HTR-8/SVneo (cell line): ENCODE measurements around the gene CARMIL3.

Experiments used
- DNase-seq: peaks from one replicate; pipeline ENCODE4 v3.0.0; 2011; ENCODE audit warnings: low spot score, mixed read lengths; ENCODE audit not compliant: insufficient read length
- FAIRE-seq: peaks from 2 replicates; lab custom pipeline; 2011; peaks lifted over from hg19 to GRCh38; lab: Jason Lieb, UNC

Gene CARMIL3

DNA sequence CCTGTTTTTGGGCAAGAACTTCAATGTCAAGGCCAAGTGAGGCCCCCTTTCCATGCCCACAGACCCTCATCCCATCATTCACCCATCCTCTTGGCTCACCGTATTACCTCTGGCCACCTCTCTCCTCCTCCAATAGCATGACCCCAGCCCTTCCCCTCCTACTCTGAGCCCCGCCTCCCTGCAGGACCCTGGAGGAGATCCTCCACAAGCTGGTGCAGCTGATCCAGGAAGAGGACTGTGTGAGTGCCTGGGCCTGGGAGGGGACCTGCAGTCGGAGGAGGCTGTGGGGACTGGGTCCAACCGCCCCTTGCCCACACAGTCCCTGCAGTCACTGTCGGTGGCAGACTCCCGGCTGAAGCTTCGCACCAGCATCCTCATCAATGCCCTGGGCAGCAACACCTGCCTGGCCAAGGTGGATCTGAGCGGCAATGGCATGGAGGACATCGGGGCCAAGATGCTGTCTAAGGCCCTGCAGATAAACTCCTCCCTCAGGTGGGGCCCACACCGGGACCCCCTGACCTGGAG is 7.2 kb downstream of the CARMIL3 start:
- FAIRE-seq (no peak), DNase-seq (no peak)

DNA sequence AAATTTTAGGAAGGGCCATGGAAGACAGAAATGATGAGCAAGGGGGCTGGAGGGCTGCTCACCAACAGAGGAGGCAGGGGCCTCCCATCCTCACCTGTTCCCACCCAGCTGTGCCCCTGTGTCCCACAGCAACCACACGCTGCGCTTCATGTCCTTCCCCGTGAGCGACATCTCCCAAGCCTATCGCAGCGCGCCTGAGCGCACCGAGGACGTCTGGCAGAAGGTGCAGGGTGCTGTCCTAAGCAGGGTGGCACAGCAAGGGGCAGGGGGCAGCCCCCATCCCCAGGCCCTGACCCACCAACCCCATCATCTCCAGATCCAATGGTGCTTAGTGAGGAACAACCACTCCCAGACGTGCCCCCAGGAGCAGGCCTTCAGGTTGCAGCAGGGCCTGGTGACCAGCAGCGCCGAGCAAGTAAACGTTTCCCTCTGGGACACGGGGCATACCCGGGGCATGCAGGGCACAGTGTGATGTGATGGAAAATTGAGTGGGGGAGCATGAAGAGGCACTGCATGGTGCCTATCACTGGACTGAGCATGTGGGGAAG is 8.1 kb downstream of the CARMIL3 start:
- FAIRE-seq (no peak), DNase-seq (no peak)

DNA sequence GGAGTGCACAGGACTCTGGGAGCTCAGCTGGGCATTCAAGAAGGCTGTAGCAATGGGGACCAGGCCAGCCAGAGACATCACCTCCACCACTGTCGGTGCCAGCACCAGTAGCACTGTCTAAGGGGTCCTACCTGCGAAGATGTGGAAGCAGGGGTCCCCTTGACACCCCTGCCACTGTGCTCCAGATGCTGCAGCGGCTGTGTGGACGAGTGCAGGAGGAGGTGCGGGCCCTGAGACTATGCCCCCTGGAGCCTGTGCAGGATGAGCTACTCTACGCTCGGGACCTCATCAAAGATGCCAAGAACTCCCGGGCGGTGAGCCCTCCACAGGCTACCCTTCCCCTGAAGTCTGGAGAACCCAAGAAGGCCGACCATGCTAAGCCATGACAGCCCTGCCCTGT is 8.6 kb downstream of the CARMIL3 start:
- FAIRE-seq (no peak), DNase-seq (no peak)

DNA sequence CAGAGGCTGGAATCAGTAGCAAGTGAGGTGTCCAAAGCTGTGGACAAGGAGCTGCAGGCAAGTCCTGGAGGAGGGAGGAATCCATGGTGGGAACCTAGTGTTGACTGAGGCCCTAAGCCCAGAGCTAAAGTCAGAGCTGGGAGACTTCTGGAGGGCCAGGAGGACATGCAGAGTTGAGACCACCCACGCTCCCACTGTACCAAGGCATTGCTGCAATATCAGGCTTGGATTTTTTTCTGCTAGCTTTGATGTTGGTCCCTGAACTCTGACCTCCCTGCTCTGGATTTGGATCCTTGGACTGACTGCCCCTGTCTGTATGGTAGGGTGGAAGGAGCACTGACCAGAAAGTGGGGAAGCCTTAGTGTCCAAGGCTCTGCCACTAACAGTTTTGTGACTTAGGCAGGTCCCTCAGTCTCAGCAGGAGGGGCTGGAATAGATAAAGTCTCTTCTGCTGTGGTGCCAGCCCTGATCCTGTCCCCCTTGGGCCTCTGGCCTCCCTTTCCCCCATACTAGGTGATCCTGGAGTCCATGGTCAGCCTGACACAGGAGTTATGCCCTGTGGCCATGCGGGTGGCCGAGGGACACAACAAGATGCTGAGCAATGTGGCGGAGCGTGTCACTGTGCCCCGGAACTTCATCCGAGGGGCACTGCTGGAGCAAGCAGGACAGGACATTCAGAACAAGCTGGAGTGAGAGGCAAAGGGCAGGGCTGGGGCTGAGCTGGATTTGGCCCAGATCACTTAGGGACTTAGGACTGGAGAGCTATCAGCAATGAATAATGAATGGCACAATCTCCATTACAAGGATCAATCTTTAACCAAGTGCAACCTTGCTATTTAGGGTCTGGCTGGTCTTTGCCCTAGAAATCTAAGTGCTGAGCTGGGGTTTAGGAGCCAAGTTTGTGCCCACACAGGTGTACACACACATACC is 9.4 kb downstream of the CARMIL3 start:
- FAIRE-seq (no peak), DNase-seq (no peak)

DNA sequence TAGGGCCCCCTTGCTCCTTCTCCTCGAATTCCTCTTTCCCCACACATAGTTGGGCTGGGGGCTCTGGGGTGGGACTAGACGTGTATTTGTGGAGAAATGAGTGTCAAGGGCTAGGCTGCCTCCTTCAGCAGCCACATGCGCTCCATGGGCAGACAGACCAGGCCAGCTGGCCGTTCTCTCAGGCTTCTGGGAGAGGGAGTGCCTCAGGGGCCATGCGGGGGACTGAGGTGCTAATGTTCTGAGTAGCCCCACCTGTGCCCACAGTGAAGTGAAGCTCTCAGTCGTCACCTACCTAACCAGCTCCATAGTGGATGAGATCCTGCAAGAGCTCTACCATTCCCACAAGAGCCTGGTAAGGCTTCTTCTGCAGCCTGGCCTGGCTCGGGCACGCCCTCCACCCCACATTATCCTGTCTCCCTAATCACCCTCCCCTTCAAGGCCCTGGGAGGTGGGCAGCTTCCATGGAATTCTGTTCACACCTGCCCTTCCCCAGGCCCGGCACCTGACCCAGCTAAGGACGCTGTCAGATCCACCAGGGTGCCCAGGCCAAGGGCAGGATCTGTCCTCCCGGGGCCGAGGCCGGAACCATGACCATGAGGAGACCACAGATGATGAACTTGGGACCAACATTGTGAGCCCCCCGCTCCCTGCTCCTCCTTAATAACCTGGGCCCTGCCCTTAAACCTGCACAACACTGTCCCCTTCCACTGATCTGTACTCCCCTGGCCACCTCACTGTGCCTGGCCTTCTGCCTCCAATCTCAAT is 10.6 kb downstream of the CARMIL3 start:
- FAIRE-seq (no peak), DNase-seq (no peak)

DNA sequence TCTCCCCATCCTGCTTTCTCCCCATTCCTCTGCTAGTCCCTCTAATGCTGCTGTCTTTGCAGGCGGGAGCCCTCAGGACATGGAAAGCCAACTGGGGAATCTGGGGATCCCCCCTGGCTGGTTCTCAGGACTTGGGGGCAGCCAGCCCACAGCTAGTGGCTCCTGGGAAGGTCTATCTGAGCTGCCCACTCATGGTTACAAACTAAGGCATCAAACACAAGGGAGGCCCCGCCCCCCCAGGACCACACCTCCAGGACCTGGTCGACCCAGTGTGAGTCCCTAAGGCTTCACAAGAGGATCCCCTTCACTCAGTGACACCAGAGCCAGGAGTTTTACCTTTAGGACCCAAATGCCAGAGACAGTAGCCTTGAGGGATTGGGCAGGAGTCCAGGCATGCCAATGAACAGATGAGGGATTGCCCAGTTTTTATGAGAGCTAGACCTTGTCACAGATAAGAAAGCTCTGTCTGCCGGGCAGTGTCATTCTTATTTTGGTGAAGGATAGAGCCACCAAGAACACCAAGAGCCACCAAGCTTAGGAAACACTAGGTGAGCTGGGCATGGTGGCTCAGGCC is 11.5 kb downstream of the CARMIL3 start:
- FAIRE-seq (no peak), DNase-seq (no peak)

DNA sequence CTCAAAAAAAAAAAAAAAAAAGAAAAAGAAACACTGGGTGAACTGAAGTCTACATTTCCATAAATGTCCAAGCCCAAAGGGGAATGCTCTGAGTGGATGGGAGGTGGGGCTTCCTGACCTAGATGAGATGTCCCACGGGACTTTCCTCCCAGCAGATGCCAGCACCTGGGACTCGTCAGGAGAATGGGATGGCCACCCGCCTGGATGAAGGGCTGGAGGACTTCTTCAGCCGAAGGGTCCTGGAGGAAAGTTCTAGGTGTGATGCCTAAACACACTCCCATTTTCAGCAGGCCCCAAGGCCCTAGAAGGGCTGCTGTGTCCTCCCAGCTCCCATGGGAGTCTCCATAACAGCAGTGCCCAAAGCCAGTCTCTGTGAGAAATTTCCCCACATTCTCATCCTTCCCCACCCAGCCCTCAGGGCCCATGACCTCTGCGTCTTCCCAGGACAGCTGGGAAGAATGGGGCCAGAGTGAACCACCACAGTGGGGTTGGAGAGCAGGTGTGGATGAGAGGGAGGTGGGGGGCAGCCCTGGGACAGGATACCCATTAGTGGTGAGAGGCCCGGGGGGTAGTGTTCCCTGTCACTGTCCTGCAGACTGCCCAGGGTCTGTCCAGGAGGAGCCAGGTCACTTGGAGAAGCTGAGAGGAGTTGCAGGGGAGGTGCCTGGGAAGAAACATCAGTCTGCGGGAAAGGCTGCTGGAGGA is 12.4 kb downstream of the CARMIL3 start:
- FAIRE-seq (no peak), DNase-seq (no peak)

DNA sequence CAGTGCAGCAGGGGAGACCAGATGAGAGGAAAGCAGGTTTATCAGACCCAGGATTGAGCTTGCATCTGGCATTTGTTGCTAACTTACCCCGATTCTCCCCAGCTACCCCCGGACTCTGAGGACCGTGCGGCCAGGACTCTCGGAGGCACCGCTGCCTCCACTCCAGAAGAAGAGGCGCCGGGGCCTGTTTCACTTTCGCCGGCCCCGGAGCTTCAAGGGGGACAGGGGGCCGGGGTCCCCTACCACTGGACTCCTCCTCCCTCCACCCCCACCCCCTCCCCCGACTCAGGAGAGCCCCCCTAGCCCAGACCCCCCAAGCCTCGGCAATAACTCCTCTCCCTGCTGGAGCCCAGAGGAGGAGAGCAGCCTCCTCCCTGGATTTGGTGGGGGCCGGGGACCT is 13.0 kb downstream of the CARMIL3 start:
- FAIRE-seq (no peak), DNase-seq (no peak)

DNA sequence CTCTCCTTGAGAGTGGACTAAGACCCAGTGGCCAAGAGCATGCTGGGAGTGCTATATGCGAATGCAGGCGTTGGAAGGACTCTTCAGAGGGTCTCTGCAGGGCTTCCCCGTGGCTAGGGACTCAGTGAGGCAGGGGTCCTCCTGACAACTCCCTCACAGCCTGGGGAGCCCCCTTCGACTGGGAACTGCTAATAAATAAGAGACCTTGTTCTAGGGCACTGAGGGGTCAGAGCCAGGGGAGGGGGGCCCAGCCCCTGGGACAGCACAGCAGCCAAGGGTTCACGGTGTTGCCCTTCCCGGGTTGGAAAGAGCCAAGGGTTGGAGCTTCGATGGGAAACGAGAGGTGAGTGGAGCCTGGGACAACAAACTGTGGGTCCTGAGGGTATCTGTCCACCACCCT is 13.6 kb downstream of the CARMIL3 start:
- DNase-seq (no peak), FAIRE-seq (no peak)

DNA sequence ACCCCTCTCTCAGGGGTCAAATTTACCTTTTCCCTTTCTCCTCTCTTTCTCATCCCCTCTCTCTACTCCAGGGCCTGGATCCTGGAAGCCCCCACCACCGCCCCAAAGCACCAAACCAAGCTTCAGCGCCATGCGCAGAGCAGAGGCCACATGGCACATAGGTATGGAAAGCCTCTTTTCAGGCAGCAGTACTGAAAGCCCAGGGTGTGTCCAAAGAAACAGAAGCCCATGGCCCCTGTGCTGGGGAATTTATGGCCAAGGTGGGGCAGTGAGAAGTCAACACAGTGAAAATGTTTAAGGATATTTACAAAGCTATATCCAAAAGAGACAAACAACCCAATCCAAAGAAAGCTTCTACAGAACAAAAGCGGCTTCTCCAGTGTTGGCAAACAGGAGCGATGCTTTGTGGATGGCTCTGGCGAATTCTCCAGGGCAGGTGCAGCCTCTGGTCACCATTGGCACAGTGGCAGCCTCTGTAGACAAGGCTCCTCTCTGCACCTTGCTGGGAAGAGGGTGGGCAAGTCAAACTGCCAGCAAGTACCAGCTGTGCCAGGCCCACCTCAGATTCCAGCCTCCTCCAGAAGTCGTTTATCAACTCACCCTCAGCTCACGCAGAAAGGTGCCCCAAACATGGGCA is 14.8 kb downstream of the CARMIL3 start:
- no peak for DNase-seq
- FAIRE-seq = no peak

DNA sequence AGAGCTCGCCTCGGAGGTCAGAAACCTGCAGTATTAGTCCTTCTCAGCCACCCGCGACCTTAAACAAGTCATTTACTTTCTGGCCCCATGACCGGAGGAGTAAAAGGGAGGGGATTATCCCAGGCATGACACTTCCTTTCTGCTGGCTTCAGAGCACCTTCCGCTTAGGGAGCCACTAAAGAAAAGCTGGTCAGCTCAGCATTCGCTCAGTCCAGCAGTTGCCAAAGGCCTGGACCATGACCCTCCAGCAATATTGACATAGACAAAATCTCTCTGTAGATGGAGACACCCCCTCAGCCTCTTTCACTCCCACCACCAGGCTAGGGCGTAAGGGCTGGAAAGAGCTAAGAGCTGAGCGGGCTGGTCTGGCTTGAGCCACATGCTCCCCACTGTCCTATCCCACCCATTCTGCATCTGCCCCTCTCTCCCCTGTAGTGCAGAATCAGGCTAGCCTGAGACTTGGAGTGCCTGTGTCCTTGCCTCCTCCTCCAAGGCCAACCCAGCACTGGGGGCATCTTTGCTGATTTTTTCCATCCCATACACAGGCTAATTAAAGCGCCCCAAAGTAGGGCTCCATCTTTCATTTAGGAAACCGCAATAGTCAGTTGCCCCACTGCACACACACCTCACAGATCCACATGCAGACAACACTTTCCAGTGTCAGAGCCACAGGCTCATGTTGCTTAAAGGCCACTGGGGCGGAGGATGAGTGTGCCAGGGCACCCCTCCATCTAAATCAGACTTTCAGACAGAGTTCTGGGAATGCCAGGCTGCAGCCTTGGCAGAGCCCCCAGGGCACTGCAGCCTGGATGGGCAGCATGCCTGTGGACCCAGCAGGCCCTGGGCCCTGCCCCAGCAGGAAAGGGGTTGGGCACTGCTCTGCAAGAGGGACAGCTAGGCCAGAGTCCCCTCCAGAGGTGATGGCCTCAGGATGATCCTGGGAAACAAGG is 15.6 kb downstream of the CARMIL3 start:
- FAIRE-seq (no peak), DNase-seq (no peak)

DNA sequence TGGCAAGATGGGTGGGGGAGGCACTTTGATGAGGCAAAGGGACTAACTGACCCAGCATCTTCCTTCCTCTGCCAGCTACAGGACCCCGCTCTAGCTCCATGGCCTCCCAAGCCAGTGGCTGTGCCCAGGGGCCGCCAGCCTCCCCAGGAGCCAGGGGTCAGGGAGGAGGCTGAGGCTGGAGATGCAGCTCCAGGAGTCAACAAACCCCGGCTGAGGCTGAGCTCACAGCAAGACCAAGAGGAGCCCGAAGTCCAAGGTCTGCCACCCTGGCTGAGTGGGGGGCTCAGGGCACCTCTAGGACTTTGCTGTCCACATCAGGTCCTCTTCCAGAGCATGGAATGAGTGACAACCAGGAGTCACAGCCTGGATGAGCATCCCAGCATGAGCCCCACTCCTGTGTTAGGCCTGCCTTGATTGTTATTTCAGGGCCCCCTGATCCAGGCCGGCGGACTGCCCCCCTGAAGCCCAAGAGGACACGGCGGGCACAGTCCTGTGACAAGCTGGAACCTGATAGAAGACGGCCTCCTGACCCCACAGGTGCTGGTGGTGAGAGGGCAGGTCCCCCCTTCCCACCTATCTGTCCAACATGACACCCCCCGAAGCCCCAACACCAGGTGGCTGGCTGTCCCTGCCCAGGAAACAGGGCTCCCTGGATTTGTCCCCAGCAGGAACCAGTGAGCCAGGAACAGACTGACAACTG is 17.1 kb downstream of the CARMIL3 start:
- DNase-seq (no peak), FAIRE-seq (no peak)

DNA sequence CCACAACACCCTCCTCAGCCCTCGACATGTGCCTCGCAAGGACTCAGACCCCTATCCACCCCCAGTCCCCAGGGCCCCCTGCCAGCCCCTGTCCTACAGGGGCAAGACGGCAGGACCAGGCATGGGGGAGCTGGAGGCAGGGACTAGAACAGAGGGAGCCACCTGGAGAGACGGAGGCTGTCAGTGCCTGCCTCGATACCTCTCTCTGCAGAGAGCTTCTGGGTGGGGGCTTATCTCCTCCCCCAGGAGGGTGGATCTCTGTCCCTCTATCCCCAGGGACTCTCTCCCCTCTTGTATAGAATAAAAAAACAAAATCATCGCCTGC is 17.6 kb downstream of the CARMIL3 start:
- DNase-seq = no peak
- no peak for FAIRE-seq

DNA sequence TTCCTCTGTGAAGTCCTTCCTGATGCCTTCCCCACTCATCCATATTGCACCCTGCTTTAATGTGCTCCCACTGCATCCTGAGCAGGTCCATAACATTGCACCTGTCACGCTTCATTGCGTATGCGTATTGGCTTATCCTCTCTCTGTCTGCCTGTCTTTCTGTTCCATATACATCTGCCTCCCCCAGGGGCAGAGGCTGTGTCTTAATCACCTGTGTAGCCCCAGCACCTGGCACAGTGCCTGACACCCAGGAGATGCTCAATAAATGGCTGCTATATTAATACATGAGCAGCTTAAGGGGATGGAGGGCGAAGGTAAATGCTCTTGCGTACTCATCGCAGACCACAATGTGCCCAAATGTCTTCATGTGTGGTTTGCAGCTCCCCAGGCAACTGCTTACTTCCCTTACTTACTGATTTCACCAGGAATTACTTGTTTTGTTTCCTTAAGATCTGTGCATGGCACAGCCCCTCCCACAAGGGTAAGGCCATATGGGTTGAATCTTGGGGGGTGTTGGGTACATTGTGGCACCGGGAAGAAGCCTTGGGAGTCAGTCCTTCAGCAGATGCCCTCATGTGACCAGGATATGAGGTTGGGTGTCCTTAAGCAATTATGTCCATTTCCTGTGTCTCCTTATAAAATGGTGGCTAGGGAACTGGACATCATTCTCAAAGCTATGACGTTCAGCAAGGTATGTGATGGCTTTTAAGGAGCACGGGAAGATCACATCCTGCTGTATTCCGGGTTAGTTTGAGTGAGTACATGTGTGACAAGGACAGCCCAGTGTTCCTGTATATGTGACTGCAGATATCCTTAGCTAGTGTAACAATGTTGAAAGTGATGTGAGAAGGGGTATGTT is 18.7 kb downstream of the CARMIL3 start:
- no peak for DNase-seq

DNA sequence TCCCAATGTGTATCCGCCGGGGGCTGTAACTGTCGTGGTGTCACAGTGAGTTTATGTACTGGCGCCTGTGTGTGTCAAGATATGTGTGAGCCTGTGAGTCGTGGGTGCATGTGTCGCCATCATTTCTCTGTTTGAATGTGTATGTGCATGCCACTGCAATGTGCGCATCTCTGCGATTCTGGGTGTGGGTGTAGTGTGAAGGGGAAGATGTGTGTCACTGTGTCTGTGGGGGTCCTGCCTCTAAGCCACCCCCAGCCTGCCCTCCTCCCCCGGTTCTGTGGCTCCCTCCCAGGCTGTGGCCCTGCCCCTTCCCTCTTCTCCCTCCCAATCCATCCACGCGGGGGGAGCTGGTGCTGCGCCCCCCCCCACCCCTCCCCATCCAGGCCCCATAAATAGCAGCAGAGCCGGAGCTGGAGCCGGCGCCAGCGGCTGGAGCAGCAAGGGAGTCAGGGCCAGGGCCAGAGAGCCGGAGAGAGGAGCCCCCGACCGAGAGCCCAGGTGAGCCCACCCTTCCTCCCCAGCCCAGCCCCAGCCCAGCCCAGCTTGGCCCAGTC is 19.4 kb downstream of the CARMIL3 start, which contains the start of gene CPNE6:
Gene CPNE6, plus strand, starts transcription at position 419 of the 554 bp plus-strand sequence. CDS start 1,375 bp downstream, outside the sequence.
- FAIRE-seq = no peak
- DNase-seq = no peak

More for the DNA sequence above, 18.7 kb downstream of the CARMIL3 start:
- FAIRE-seq = no peak

DNA sequence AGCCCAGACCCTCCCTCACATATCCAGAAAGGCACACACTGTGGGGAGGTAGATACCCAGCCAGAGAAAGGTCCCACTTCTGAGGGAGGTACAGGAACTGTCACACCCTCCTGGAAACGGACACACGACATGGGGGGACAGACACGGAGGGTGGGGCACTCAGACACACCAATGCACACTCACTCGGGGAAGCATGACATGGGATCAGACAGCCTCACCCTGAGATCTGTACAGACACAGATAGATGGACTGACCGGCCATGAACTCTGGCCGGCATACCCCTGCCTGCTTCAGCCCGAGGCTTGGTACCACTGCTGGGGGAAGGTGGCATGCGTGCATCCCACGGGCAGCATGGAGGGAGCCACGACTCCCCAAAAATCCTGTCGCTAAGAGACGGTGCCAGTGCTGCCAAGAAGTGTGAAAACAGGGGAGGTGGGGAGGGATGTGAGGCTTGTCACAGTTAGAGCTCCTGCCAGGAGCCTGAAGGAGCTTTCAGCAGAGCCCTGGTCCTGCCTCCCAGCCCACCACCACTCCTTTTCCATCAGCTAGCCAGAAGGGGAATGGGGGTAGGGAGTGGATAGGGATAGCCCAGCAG is 20.1 kb downstream of the CARMIL3 start:
- FAIRE-seq (no peak), DNase-seq (no peak)
